Melanocyte of skin (primary cell): ENCODE results near the gene RPS8. TPM values are rescaled to one million over a fixed set of nuclear protein-coding genes. Genes with fewer than 3 reads are reported as not detected.

Source experiments
- small RNA-seq, 2 donors: library from RNA; depleted of rRNA; stranded (forward); fragments of <200 nt; gene quantifications; one replicate each; pipeline ENCODE3, GENCODE V24; 2012
- total RNA-seq, 2 donors: library from RNA; depleted of rRNA; stranded (reverse); fragments of >200 nt; gene quantifications; 2 replicates each; pipeline ENCODE4 v1.2.3, GENCODE V29; 2012

The RPS8 gene
- 100 to 1,000 TPM; 546 to 709 TPM for total RNA-seq

GRCh38 chr1:44775078-44775929 lies at the start of gene RPS8:
Gene RPS8, plus strand, starts transcription at chr1:44775540. Its CDS starts 57 bp downstream, at chr1:44775597.

DNA sequence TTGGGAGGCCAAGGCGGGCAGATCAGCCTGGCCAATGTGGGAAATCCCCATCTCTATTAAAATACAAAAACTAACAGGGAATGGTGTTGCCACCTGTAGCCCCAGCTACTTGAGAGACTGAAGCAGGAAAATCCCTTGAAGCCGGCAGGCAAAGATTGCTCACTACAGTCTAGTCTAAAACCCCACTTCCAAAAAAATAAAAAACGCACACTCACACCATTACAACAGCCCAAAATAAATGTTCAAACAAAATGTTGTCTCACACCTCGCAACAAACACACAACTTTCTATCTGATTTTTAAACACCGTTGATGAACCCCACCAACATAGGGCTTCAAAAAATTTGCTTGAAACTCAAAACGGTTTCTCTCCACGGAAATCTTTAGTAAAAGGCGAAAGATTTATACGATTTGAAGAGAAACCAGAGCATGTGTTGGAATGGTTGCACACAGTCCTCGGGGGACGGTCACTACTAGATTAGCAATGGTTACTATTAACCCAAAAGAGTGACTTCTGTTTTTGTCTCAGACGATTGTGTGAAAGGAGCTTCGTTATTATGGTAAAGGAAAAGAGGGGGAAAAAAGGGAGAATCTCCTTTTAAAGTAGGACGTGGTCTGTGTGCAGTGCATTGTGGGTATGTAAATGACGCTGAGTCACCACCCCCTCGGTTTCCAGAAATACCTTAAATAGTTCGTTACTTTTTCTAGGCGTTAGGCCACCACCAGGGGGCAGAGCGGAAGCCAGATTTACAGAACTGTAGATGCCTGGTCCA lies 44.4 kb upstream of the RPS8 start, which contains the start of gene RNU5D-1:
RNU5D-1 (minus strand) TSS at position 430 of the 772 bp plus-strand sequence.

GRCh38 chr1:44739307-44740178 lies 35.8 kb upstream of the RPS8 start, which contains the start of gene KIF2C:
Gene KIF2C, plus strand, starts transcription at chr1:44739837. Its CDS starts 96 bp downstream, at chr1:44739933.

DNA sequence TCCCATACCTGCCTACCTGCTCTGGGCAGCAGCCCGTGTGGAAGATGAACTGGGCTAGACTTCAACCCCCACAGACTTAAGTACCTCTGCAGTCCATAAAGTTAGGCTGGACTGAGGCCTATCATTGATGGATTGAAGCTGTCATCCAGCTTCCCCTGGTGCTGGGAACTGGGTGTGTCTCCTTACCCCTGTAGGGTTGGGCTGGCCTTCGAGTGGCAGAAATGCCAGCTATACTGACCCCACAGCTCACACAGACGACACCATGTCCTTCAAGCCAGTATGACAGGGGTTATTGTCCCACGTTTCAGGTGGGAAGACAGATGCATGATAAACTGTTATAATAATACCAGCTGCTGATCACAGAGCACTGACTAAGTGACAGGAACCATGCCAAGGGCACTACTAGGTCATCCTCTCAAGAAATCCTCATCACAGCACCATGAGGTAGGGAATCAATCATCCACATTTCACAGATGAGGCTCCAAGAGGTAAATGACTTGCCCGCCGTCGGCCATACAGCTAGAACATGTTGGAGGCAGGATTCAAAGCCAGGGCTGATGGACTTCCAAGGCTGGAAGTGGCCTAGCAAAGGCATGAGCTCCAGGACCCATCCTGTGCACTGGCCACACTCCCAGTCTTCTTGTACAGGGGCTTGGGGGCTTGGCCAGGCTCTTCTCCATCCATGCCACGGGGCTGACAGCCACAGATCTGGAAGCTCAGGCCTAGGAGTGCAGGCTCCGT lies 12.9 kb downstream of the RPS8 start, which contains the start of gene BEST4:
BEST4 (minus strand) TSS at position 51 of the 741 bp plus-strand sequence. CDS start 465 bp downstream, outside the sequence.

DNA sequence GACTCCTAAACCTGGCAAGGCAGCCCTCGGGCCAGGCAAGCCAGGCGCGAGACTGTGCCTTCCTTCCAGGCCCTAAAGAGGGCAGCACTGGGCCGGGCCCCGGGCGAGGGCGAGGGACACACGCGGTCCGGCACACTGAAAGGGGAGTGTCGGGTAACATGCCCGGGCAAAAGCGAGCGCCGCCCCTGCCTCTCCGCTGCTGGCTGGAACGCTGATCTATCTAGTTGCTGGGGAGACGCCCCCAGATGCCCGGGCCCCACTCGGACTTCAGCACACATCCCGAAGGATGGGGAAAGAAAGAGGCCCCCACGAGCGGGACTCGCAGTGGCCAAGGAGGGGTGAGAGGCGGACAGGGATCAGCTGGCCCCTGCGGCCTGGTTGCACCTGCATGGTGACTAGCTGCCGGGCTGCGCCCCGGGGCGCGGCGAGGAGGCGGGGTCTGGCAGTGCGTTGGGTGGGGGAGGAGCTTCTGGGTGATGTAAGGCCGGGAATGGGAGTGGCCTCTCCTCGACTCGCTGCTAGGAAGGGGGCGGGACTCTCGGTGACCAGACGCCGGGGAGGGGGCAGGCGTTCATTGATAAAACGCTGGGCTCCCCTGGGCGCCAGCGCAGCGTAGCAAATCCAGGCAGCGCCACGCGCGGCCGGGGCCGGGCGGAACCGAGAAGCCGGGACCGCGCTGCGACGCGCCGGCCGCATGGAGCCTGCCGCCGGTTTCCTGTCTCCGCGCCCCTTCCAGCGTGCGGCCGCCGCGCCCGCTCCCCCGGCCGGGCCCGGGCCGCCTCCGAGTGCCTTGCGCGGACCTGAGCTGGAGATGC lies 24.6 kb downstream of the RPS8 start, which contains the start of gene PLK3:
PLK3 (plus strand) TSS at position 608 of the 815 bp plus-strand sequence; CDS start at position 695, 87 bp downstream.

GRCh38 chr1:44806704-44807363 lies 31.5 kb downstream of the RPS8 start, which contains the start of gene DYNLT4:
Gene DYNLT4, minus strand, starts transcription at chr1:44807351. Its CDS starts 683 bp downstream, at chr1:44806668.

DNA sequence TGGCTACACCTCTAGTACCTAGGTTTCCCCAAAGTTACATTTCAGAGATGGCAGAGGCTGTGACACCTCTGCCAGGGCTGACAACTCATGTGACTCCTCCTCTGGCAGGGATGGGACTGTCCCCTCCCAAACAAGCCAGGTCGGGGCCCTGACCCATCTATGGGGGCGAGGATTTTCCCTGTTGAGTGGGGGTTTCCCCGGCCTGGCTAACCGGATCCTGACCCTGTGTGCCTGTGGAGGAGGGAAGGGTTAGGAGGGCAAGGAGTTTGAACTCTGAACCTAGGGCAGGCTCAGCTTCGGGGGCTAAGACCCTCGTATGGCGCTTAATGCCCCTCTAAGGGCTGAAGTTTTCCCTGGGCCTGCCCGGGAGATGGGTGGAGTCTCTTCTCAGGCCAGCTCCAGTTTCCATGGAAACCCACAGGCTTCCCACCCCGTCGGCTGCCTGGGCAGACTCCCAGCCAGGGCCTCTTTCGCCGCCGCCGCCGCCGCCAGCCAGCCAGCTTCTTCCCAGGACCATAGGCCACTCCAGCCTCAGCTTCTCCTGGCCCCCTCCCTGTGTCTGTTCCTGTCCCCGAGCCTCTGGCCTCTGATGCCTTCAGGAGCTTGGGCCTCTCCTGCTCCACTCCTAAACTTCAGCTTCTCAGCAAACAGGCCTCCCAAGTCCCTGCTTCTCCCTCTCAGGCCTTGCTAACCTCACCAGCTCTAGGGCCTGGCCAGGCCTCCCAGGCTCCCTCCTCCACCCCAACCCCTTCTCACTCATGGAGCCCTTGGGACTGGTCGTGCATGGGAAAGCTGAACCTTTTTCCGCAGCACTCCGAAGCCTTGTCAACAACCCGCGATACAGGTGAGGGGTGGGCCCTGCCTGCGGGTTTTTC lies 33.0 kb downstream of the RPS8 start, which contains the start of gene BTBD19:
BTBD19 (plus strand) TSS at position 461 of the 875 bp plus-strand sequence; CDS start at position 759, 298 bp downstream.

Small RNAs within 50 kb of the gene (small RNA-seq; reads per million reads assigned to genes)
- gene RNU5D-1 = 344 to 647 reads per million in 2 donors
- 801 to 993 reads per million in 2 donors for gene SNORD38A
- 0 reads per million in 2 donors for gene SNORD38B
- 39.2 to 46.8 reads per million in 2 donors for gene SNORD46
- gene SNORD55 = 0 reads per million in 2 donors

Other genes with a start within 250 kb of the RPS8 start
- 10 to 100 TPM; 12.7 to 15.8 TPM for gene TMEM53, start 101.1 kb upstream of the RPS8 start, total RNA-seq
- 1 to 10 TPM in 1 of 2 donors, not detected in 1; 2.8 TPM for gene ARMH1, start 100.8 kb upstream of the RPS8 start, total RNA-seq
- not detected for gene RNU5D-1, start 44.4 kb upstream of the RPS8 start, total RNA-seq
- gene KIF2C, start 35.7 kb upstream of the RPS8 start, total RNA-seq = 10 to 100 TPM; 25.1 to 61.6 TPM
- gene BEST4, start 12.6 kb downstream of the RPS8 start, total RNA-seq = under 1 TPM in 1 of 2 donors, not detected in 1; under 0.01 TPM
- gene PLK3, start 24.8 kb downstream of the RPS8 start, total RNA-seq = 10 to 100 TPM in 1 of 2 donors, 1 to 10 TPM in 1; 7.2 to 23.0 TPM
- under 1 TPM in 1 of 2 donors, not detected in 1; 0.34 TPM for gene DYNLT4, start 31.8 kb downstream of the RPS8 start, total RNA-seq
- gene BTBD19, start 33.0 kb downstream of the RPS8 start, total RNA-seq = 1 to 10 TPM; 3.8 to 10.0 TPM
- under 1 TPM; under 0.01 to 0.33 TPM for gene PTCH2, start 67.7 kb downstream of the RPS8 start, total RNA-seq
- 10 to 100 TPM; 27.9 to 44.6 TPM for gene EIF2B3, start 211.1 kb downstream of the RPS8 start, total RNA-seq
- 10 to 100 TPM; 40.6 to 42.0 TPM for gene HECTD3, start 235.8 kb downstream of the RPS8 start, total RNA-seq
- 100 to 1,000 TPM; 131 to 137 TPM for gene UROD, start 236.7 kb downstream of the RPS8 start, total RNA-seq